WERI-Rb-1 (cell line): ENCODE results near the gene SUPT16H.
A peak's percentile ranks its signal among the peaks of the same experiment; 100 is the strongest.
"Not testable (repeated sequence)": the region's sequence is repeated elsewhere in the genome, so short reads cannot be mapped to it uniquely, and the experiment has no call there.

ENCODE experiments used
- DNase-seq: peaks from one replicate; pipeline ENCODE4 v3.0.0-alpha.2; 2020
- H3K27ac ChIP-seq: fragments of 250-450 bp; sonication (Bioruptor Pico); 2 replicates; pipeline ENCODE4 v1.5.1; 2020; ENCODE audit warnings: mild to moderate bottlenecking, moderate library complexity
- H3K27me3 ChIP-seq: fragments of 250-450 bp; sonication (Bioruptor Pico); 2 replicates; pipeline ENCODE4 v1.5.1; 2021; ENCODE audit warnings: mild to moderate bottlenecking, low read depth, moderate library complexity; ENCODE audit not compliant: insufficient read depth, severe bottlenecking
- H3K36me3 ChIP-seq: fragments of 250-450 bp; sonication (Bioruptor Pico); 2 replicates; pipeline ENCODE4 v1.5.1; 2020; ENCODE audit warnings: mild to moderate bottlenecking, moderate library complexity
- H3K4me3 ChIP-seq: 2 replicates; pipeline ENCODE4 v1.5.1; 2011; ENCODE audit warnings: low read depth, mild to moderate bottlenecking, control low read depth, low read length
- H3K9me3 ChIP-seq: fragments of 250-450 bp; sonication (Bioruptor Pico); 2 replicates; pipeline ENCODE4 v1.5.1; 2021; ENCODE audit warnings: mild to moderate bottlenecking, moderate library complexity; ENCODE audit not compliant: severe bottlenecking
- TF ChIP-seq, protein P1 (sequence below): IDR thresholded peaks from 2 replicates; pipeline ENCODE4 v1.5.1; 2011; ENCODE audit warnings: low read depth, mild to moderate bottlenecking, control low read depth, inconsistent platforms, low read length

The SUPT16H gene

DNA sequence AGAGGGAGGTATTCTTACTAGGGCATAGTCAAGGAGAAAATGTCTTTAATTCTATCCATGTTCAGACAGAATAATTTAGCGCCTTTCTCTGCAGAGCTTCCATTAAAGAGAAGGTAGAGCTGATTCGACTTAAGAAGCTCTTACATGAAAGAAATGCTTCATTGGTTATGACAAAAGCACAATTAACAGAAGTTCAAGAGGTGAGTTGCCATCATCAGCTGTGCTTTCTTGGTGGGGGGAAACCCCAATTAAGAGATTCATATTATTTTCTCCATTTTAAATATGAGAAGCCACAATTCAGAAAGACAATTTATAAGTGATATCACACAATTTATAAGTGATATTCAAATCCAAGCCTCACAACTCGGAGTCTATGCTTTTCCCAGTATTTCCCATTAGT, 76.2 kb downstream of the SUPT16H start:
- TF ChIP-seq, protein P1, sequence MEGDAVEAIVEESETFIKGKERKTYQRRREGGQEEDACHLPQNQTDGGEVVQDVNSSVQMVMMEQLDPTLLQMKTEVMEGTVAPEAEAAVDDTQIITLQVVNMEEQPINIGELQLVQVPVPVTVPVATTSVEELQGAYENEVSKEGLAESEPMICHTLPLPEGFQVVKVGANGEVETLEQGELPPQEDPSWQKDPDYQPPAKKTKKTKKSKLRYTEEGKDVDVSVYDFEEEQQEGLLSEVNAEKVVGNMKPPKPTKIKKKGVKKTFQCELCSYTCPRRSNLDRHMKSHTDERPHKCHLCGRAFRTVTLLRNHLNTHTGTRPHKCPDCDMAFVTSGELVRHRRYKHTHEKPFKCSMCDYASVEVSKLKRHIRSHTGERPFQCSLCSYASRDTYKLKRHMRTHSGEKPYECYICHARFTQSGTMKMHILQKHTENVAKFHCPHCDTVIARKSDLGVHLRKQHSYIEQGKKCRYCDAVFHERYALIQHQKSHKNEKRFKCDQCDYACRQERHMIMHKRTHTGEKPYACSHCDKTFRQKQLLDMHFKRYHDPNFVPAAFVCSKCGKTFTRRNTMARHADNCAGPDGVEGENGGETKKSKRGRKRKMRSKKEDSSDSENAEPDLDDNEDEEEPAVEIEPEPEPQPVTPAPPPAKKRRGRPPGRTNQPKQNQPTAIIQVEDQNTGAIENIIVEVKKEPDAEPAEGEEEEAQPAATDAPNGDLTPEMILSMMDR = no peak
- Histone ChIP-seq H3K27me3 (no peaks in the 10 kb centered on the region), H3K4me3 (no peak overlapping the region), H3K9me3 (no peaks in the 10 kb centered on the region), H3K27ac (peak overlapping the region; percentile 48), H3K36me3 (peaks cover 16% of the 10 kb centered on the region)
- no peak for DNase-seq

- H3K27me3 ChIP-seq, H3K9me3 ChIP-seq, DNase-seq, H3K4me3 ChIP-seq, H3K27ac ChIP-seq: not testable (repeated sequence)
- peaks cover 23% of the 10 kb centered on the region for H3K36me3 ChIP-seq
These were observed 81.0 kb downstream of the SUPT16H start for GRCh38 chr14:21302836-21303140.

- TF ChIP-seq, protein P1 = no peak
- H3K36me3 ChIP-seq = peaks cover 22% of the 10 kb centered on the region
- no peak overlapping the region for H3K4me3 ChIP-seq
- H3K9me3 ChIP-seq = no peaks in the 10 kb centered on the region
- no peak overlapping the region for H3K27ac ChIP-seq
- no peaks in the 10 kb centered on the region for H3K27me3 ChIP-seq
- DNase-seq = no peak
These were observed 81.6 kb downstream of the SUPT16H start for GRCh38 chr14:21302013-21302835.
